IMR-90 (cell line): Measurements from ENCODE around the gene SRPK3. TPM values are rescaled to one million over a fixed set of nuclear protein-coding genes. Genes with fewer than 3 reads are reported as not detected.

ENCODE experiments used
- ATAC-seq: fragments of 200-7000 bp; cut with Tn5 transposase; 2 replicates; pipeline ENCODE4 v1.9.1; 2020; ENCODE audit warnings: low read depth, mild to moderate bottlenecking, moderate library complexity
- BruUV-seq: library from RNA; stranded (reverse); fragments of 400-500 nt; replicated peaks from 2 replicates; lab custom pipeline; 2021; lab: Mats Ljungman, UMichigan
- CTCF ChIA-PET: fragments of 300-600 bp; formaldehyde crosslinking; extraction: SDS; loops from one replicate; lab custom pipeline; 2021; ENCODE audit warnings: antibody characterized with exemption; lab: Yijun Ruan, JAX
- POLR2A ChIA-PET: fragments of 300-600 bp; sonication (Branson Sonifier 250); formaldehyde crosslinking; loops from one replicate; lab custom pipeline; 2022; ENCODE audit warnings: antibody characterized with exemption; ENCODE audit not compliant: unreplicated experiment; lab: Charles Lee
- DNase-seq: peaks from one replicate; pipeline ENCODE4 v3.0.0; 2013
- H2AFZ ChIP-seq: replicated peaks from 2 replicates; pipeline ENCODE3; 2013; ENCODE audit warnings: low read length, mild to moderate bottlenecking; ENCODE audit not compliant: poor library complexity
- H2AK5ac ChIP-seq: 2 replicates; pipeline ENCODE4 v1.6.1; 2013; ENCODE audit warnings: low read depth, low read length, inconsistent platforms
- H2AK9ac ChIP-seq: replicated peaks from 2 replicates; pipeline ENCODE3; 2013; ENCODE audit warnings: mild to moderate bottlenecking, low read depth, low read length, moderate library complexity; ENCODE audit not compliant: poor library complexity
- H2BK120ac ChIP-seq: 2 replicates; pipeline ENCODE4 v1.6.1; 2013; ENCODE audit warnings: low read depth, low read length, inconsistent platforms
- H2BK15ac ChIP-seq: 3 replicates; pipeline ENCODE4 v1.6.1; 2013; ENCODE audit warnings: low read depth, low read length, inconsistent platforms
- H2BK20ac ChIP-seq: 2 replicates; pipeline ENCODE4 v1.6.1; 2013; ENCODE audit warnings: low read depth, mild to moderate bottlenecking, inconsistent platforms, low read length, moderate library complexity
- H2BK5ac ChIP-seq: 2 replicates; pipeline ENCODE4 v1.6.1; 2013; ENCODE audit warnings: mild to moderate bottlenecking, low read depth, low read length, inconsistent platforms; ENCODE audit not compliant: poor library complexity, severe bottlenecking
- H3K14ac ChIP-seq: replicated peaks from 2 replicates; pipeline ENCODE4 v1.6.1; 2013; ENCODE audit warnings: low read depth, low read length, inconsistent platforms
- H3K18ac ChIP-seq: 2 replicates; pipeline ENCODE4 v1.6.1; 2013; ENCODE audit warnings: low read depth, low read length, control low read depth
- H3K23ac ChIP-seq: 2 replicates; pipeline ENCODE4 v1.6.1; 2013; ENCODE audit warnings: low read depth, low read length, inconsistent platforms
- H3K27ac ChIP-seq: 2 replicates; pipeline ENCODE4 v1.5.1; 2013; ENCODE audit warnings: mild to moderate bottlenecking, control low read depth, low read length; ENCODE audit not compliant: insufficient read depth
- H3K27me3 ChIP-seq: 2 replicates; pipeline ENCODE4 v1.6.1; 2013; ENCODE audit warnings: low read length; ENCODE audit not compliant: control insufficient read depth, insufficient read depth
- H3K36me3 ChIP-seq: 2 replicates; pipeline ENCODE4 v1.6.1; 2013; ENCODE audit warnings: low read length, mixed read lengths; ENCODE audit not compliant: control insufficient read depth, insufficient read depth
- H3K4ac ChIP-seq: 2 replicates; pipeline ENCODE4 v1.6.1; 2013; ENCODE audit warnings: low read depth, low read length, inconsistent platforms
- H3K4me1 ChIP-seq: 2 replicates; pipeline ENCODE4 v1.6.1; 2013; ENCODE audit warnings: low read length, mixed read lengths; ENCODE audit not compliant: control insufficient read depth, insufficient read depth
- H3K4me2 ChIP-seq: 2 replicates; pipeline ENCODE4 v1.6.1; 2013; ENCODE audit warnings: low read depth, mild to moderate bottlenecking, control low read depth, low read length, moderate library complexity
- H3K4me3 ChIP-seq: 2 replicates; pipeline ENCODE4 v1.5.1; 2013; ENCODE audit warnings: low read depth, mild to moderate bottlenecking, control low read depth, low read length, moderate library complexity; ENCODE audit not compliant: insufficient read depth
- H3K56ac ChIP-seq: 2 replicates; pipeline ENCODE4 v1.6.1; 2013; ENCODE audit warnings: low read length, inconsistent platforms; ENCODE audit not compliant: insufficient read depth; ENCODE audit errors: extremely low read depth
- H3K79me1 ChIP-seq, 2 experiments: 2 replicates each; pipeline ENCODE4 v1.6.1; 2013; ENCODE audit warnings: low read length in 2 of 2, inconsistent platforms in 1 of 2, low read depth in 1 of 2
- H3K9ac ChIP-seq: 2 replicates; pipeline ENCODE4 v1.6.1; 2013; ENCODE audit warnings: low read depth, low read length, control low read depth
- H3K9me1 ChIP-seq: 2 replicates; pipeline ENCODE4 v1.6.1; 2013; ENCODE audit warnings: low read length, inconsistent platforms; ENCODE audit not compliant: insufficient read depth
- H3K9me3 ChIP-seq: 2 replicates; pipeline ENCODE4 v1.6.1; 2013; ENCODE audit warnings: low read length; ENCODE audit not compliant: control insufficient read depth, insufficient read depth
- H4K20me1 ChIP-seq: 2 replicates; pipeline ENCODE4 v1.6.1; 2013; ENCODE audit warnings: low read length, inconsistent platforms; ENCODE audit not compliant: insufficient read depth
- H4K5ac ChIP-seq: 2 replicates; pipeline ENCODE4 v1.6.1; 2013; ENCODE audit warnings: mild to moderate bottlenecking, low read depth, low read length, control low read depth
- H4K8ac ChIP-seq, 2 experiments: 2 replicates each; pipeline ENCODE4 v1.6.1; 2013; ENCODE audit warnings: low read depth in 2 of 2, low read length in 2 of 2, control low read depth in 1 of 2, inconsistent platforms in 1 of 2
- H4K91ac ChIP-seq: 2 replicates; pipeline ENCODE4 v1.6.1; 2013; ENCODE audit warnings: low read depth, low read length, inconsistent platforms; ENCODE audit not compliant: insufficient read depth
- BHLHE40 ChIP-seq: fragments of 150-350 bp; IDR thresholded peaks from 2 replicates; pipeline ENCODE4 v1.6.1; 2016; ENCODE audit warnings: mild to moderate bottlenecking, low read depth, low read length
- CEBPB ChIP-seq: IDR thresholded peaks from 2 replicates; pipeline ENCODE4 v1.6.1; 2012; ENCODE audit warnings: low read depth, low read length, improper control_type of control experiment
- CTCF ChIP-seq: conservative IDR thresholded peaks from 2 replicates; pipeline ENCODE4 v1.5.1; 2012; ENCODE audit warnings: mild to moderate bottlenecking, low read depth, low read length, improper control_type of control experiment
- MAFK ChIP-seq: IDR thresholded peaks from 2 replicates; pipeline ENCODE4 v1.6.1; 2012; ENCODE audit warnings: low read depth, low read length, improper control_type of control experiment
- MAZ ChIP-seq: IDR thresholded peaks from 2 replicates; pipeline ENCODE4 v1.6.1; 2012; ENCODE audit warnings: low read depth, mild to moderate bottlenecking, low read length, improper control_type of control experiment, moderate library complexity, borderline replicate concordance
- POLR2A ChIP-seq: IDR thresholded peaks from 2 replicates; pipeline ENCODE4 v1.6.1; 2012; ENCODE audit warnings: mild to moderate bottlenecking, low read depth, low read length
- RAD21 ChIP-seq: IDR thresholded peaks from 2 replicates; pipeline ENCODE4 v1.6.1; 2012; ENCODE audit warnings: low read length, improper control_type of control experiment
- SMC3 ChIP-seq: fragments of 150-350 bp; IDR thresholded peaks from 2 replicates; pipeline ENCODE4 v1.6.1; 2016; ENCODE audit warnings: low read depth, mild to moderate bottlenecking, antibody characterized with exemption, low read length, moderate library complexity
- USF2 ChIP-seq: fragments of 150-350 bp; IDR thresholded peaks from 2 replicates; pipeline ENCODE4 v1.6.1; 2017; ENCODE audit warnings: mild to moderate bottlenecking, antibody characterized with exemption, low read length, low read depth
- WGBS, 2 experiments: methylation state at CpG; one replicate each; pipeline versions ENCODE4 v1.1.5 to v1.1.7; 2013; ENCODE audit warnings: missing lambda C conversion rate in 2 of 2; ENCODE audit not compliant: insufficient read length in 1 of 2; ENCODE audit errors: extremely low coverage in 2 of 2; 5-methylcytosine and 5-hydroxymethylcytosine counted together
- dilution Hi-C: fragments of 300-500 bp; cut with HindIII; formaldehyde crosslinking; loops from one replicate; pipeline ENCODE4 v1.14.3; 2018; ENCODE audit warnings: low sequenced_read_pairs; ENCODE audit not compliant: unreplicated experiment
- in situ Hi-C: fragments of 300-500 bp; cut with MboI; formaldehyde crosslinking; loops from 3 replicates; pipeline ENCODE4 v1.14.3; 2019; ENCODE audit warnings: low sequenced_read_pairs, inconsistent platforms, mixed read lengths
- intact Hi-C: fragments of 100-400 bp; cut with micrococcal nuclease; formaldehyde crosslinking; loops from 2 replicates; pipeline ENCODE4 v1.10.0; 2022
- polyA plus RNA-seq, 3 experiments: library from polyadenylated mRNA; depleted of rRNA; stranded (reverse); fragments of >200 nt; gene quantifications; 2 replicates each; pipeline ENCODE4 v1.2.3, GENCODE V29; 2012; ENCODE audit warnings: low replicate concordance in 1 of 3
- total RNA-seq: library from RNA; depleted of rRNA; stranded (reverse); fragments of >200 nt; gene quantifications from 2 replicates; pipeline ENCODE4 v1.2.3, GENCODE V29; 2012

Gene SRPK3
- total and polyA plus RNA-seq, 2 of the 4 experiments (the other 2 are of a cell fraction) = 0.36 to 0.70 TPM

- Histone ChIP-seq H3K27me3 (no peaks in the 10 kb centered on the region), H2BK120ac (no peak overlapping the region), H2BK15ac (no peak overlapping the region), H3K4me3 (no peak overlapping the region), H4K20me1 (no peaks in the 10 kb centered on the region), H3K4me2 (no peak overlapping the region), H3K9me1 (0 out of 2 replicates have a peak, but pooled peaks cover 5% of the 10 kb centered on the region), H2BK5ac (no peak overlapping the region), H3K79me1 (peaks cover 0 to 13% of the 10 kb centered on the region in 2 experiments; a peak in 1 of 4 replicates), H3K18ac (no peak overlapping the region), H3K4ac (no peak overlapping the region), H3K56ac (no peak overlapping the region), H3K9me3 (no peaks in the 10 kb centered on the region; the same call in 1 of the 2 replicates), H3K9ac (no peak overlapping the region), H2BK20ac (no peak overlapping the region), H4K5ac (no peak overlapping the region), H2AK5ac (no peak overlapping the region), H4K91ac (no peak overlapping the region), H2AK9ac (no peak overlapping the region), H2AFZ (no peak overlapping the region), H3K4me1 (peaks cover 7% of the 10 kb centered on the region; the same call in 1 of the 2 replicates), H3K23ac (no peak overlapping the region), H3K14ac (no peak overlapping the region), H4K8ac (no peak overlapping the region), H3K36me3 (peaks cover 7% of the 10 kb centered on the region; the same call in 1 of the 2 replicates), H3K27ac (no peak overlapping the region)
- dilution Hi-C loops (no loop called here), in situ Hi-C loops (no loop called here), intact Hi-C loops (no loop called here)
- DNase-seq = no peak
- TF ChIP-seq MAFK = no peak
- no peak for TF ChIP-seq POLR2A
- TF ChIP-seq SMC3 = no peak
- no peak for TF ChIP-seq USF2
- TF ChIP-seq CEBPB = no peak
- no peak for TF ChIP-seq MAZ
- no peak for TF ChIP-seq CTCF
- TF ChIP-seq BHLHE40 = no peak
- TF ChIP-seq RAD21 = no peak
- ChIA-PET POLR2A (no interaction called here), CTCF (no interaction called here)
- BruUV-seq = no TSS peak
- ATAC-seq = no peak
- no CpG with 5 or more reads among the region's 3 CpGs for WGBS, 2 experiments
These were observed 49.0 kb upstream of the SRPK3 start for GRCh38 chrX:153731845-153732215.
